HUES6 (cell line): Measurements from ENCODE around the gene AP4S1.
"Not testable (repeated sequence)": the region's sequence is repeated elsewhere in the genome, so short reads cannot be mapped to it uniquely, and the experiment has no call there.

Source experiments
- H3K27ac ChIP-seq: 2 replicates; pipeline ENCODE4 v1.7.0; 2013; ENCODE audit warnings: low read depth, mild to moderate bottlenecking, low read length, inconsistent platforms
- H3K27me3 ChIP-seq: 2 replicates; pipeline ENCODE4 v1.6.1; 2013; ENCODE audit warnings: low read length; ENCODE audit not compliant: control insufficient read depth, insufficient read depth
- H3K36me3 ChIP-seq: 2 replicates; pipeline ENCODE4 v1.6.1; 2013; ENCODE audit warnings: low read length; ENCODE audit not compliant: control insufficient read depth, insufficient read depth
- H3K4me1 ChIP-seq: 2 replicates; pipeline ENCODE4 v1.6.1; 2013; ENCODE audit warnings: low read length; ENCODE audit not compliant: control insufficient read depth, insufficient read depth
- H3K4me3 ChIP-seq: 2 replicates; pipeline ENCODE4 v1.5.1; 2013; ENCODE audit warnings: low read depth, low read length
- H3K9ac ChIP-seq: one replicate; pipeline ENCODE4 v1.6.1; 2013; ENCODE audit warnings: mild to moderate bottlenecking, low read length
- H3K9me3 ChIP-seq: 2 replicates; pipeline ENCODE4 v1.6.1; 2013; ENCODE audit warnings: low read depth, low read length; ENCODE audit not compliant: control insufficient read depth, insufficient read depth

AP4S1 gene

DNA sequence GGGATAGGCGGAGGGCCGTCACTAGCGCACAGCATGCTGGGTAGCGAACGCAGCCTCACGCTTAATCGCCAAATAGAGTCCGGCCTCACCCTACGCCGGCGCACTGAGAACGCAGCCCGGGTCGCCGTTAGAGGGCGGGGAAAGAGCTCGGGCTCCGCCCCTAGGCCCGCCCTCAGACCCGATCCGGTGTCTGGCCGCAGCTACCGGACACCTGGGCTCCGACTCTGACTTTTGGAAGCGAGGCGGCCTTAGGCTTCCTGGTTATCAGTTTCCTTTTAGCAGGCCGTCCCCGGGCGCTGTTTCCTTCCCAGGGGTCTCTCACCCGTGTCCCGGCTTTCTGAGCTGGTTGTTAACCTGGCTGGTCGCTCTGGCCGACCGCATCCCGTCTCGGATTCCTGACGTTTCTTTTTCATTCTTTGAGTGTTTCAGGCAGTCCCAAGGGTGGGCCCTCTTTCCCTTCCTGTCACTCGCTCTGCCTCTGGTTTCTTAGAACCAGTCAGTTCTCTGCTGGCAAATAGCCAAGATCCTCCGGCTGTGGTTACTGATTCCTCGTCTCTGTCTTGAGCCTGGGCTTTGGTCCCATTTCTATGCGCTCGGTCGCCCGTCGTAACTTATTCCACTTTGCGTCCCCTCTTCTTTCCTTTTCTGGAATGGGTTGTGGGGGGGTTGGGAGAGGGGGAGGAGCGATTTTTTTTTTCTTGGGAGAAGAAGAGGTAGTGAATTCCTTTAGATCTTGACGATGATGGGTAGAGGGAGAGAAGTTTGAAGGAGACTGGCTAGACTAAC lies 1.2 kb downstream of the AP4S1 start:
- Histone ChIP-seq H3K9ac (peak overlapping the region; percentile 72), H3K27me3 (no peaks in the 10 kb centered on the region), H3K36me3 (peaks cover 8% of the 10 kb centered on the region), H3K4me1 (no peaks in the 10 kb centered on the region; the same call in 1 of the 2 replicates), H3K27ac (peak overlapping the region; percentile 98), H3K4me3 (peak overlapping the region; percentile 86), H3K9me3 (no peaks in the 10 kb centered on the region)

- Histone ChIP-seq H3K4me3 (peak overlapping the region; percentile 86), H3K9ac (no peak overlapping the region), H3K4me1 (no peaks in the 10 kb centered on the region; the same call in 1 of the 2 replicates), H3K36me3 (no peaks in the 10 kb centered on the region), H3K27me3 (no peaks in the 10 kb centered on the region), H3K27ac (no peak overlapping the region), H3K9me3 (no peaks in the 10 kb centered on the region)
These were observed 2.4 kb downstream of the AP4S1 start for GRCh38 chr14:31027847-31028246.

DNA sequence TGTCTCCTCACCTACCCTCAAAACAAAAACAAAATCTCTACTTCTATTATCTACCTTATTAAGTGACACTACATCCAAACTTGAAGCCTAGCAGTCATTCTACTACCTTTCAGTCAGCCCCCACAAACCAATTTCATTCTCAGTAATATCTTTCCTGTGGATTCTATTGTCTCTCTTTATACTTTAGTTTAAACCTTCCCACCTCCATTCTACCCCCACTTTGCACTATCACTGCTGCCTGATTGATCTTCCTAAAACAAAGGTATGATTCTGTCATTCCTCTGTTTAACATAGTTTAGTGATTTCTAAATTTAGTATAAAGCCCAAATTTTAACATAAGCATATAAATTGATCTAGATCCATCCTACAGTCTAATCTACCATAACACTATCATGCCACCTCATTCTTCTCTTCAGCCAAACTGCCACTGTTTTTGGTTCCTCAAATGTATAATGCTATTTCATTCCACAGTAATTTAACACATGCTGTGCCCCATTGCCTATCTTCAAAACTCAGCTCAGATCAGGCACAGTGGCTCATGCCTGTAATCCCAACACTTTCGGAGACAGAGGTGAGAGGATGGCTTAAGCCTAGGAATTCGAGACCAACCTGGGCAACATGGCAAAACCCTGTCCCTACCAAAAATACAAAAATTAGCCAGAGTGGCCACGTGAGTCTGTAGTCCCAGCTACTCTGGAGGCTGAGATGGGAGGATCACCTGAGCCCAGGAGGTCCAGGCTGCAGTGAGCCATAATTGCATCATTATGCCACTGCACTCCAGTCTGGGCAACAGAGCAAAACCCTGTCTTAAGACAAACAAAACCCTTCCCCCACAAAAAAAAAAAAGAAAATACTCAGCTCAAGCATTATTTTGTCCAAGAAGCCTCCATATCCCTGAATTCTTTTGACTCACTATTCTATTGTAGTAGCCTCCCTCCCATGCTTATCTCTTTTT lies 3.8 kb downstream of the AP4S1 start:
- no peaks in the 10 kb centered on the region for H3K4me1 ChIP-seq
- H3K4me3 ChIP-seq = no peak overlapping the region
- no peaks in the 10 kb centered on the region for H3K27me3 ChIP-seq
- no peak overlapping the region for H3K9ac ChIP-seq
- H3K9me3 ChIP-seq = no peaks in the 10 kb centered on the region
- H3K36me3 ChIP-seq = no peaks in the 10 kb centered on the region
- H3K27ac ChIP-seq = no peak overlapping the region

- Histone ChIP-seq H3K9me3 (no peaks in the 10 kb centered on the region), H3K4me3 (no peak overlapping the region), H3K27me3 (no peaks in the 10 kb centered on the region), H3K4me1 (no peaks in the 10 kb centered on the region), H3K9ac (no peak overlapping the region), H3K36me3 (no peaks in the 10 kb centered on the region), H3K27ac (no peak overlapping the region)
These were observed 5.0 kb downstream of the AP4S1 start for GRCh38 chr14:31030469-31030868.

DNA sequence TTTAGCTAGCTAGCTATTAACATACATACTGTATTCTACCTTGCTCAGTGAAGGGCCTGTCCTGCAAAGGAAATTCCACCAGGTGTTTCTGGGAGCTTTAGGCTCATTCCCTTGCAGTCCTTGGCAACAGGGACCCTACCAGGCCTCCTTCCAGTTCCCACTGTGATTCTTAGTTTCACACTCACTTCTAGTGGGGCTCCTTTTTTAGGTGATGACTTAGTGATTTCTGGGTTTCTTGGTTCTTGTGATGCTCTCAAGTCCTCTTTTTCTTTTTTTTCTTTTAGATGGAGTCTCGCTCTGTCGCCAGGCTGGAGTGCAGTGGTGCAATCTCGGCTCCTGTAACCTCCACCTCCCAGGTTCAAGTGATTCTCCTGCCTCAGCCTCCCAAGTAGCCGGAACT lies 11.1 kb downstream of the AP4S1 start:
- Histone ChIP-seq H3K27ac (no peak overlapping the region), H3K9ac (no peak overlapping the region), H3K36me3 (no peaks in the 10 kb centered on the region), H3K4me1 (peaks cover 6% of the 10 kb centered on the region), H3K4me3 (no peak overlapping the region), H3K27me3 (no peaks in the 10 kb centered on the region), H3K9me3 (no peaks in the 10 kb centered on the region)

GRCh38 chr14:31037709-31038221 lies 12.3 kb downstream of the AP4S1 start:
- H3K4me3 ChIP-seq = no peak overlapping the region

DNA sequence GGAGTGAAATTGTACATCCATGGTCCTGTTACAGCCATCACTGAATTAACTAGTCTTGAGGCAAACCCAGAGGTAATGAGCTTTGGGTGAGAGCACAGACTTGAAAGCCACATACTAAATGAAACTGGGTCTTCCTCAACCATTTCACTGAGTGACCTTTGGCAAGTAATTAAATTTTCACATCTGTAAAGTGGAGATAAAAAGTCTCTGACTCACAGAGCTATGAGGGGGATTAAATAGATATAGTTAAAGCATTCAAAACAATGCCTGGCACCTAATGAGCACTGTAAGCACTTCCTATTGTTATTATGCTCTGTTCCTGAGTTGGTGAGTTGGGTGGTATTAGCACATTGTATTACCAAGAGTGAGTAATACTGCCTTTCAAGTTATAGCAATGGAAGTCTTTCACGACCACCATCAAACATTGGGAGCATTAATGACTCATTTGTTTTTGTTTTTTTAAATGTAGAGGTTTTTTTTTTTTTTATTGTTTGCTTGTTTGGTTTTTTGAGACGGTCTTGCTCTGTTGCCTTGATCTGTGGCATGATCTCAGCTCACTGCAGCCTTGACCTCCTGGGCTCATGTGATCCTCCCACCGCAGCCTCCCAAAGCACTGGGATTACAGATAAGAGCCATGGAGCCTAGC lies 13.2 kb downstream of the AP4S1 start:
- Histone ChIP-seq H3K27ac (peak overlapping the region; percentile 22; the same call in 1 of the 2 replicates), H3K4me3 (no peak overlapping the region), H3K36me3 (no peaks in the 10 kb centered on the region), H3K4me1 (peaks cover 15% of the 10 kb centered on the region), H3K27me3 (no peaks in the 10 kb centered on the region), H3K9me3 (no peaks in the 10 kb centered on the region), H3K9ac (no peak overlapping the region)

More at GRCh38 chr14:31037709-31038221, 12.3 kb downstream of the AP4S1 start:
- Histone ChIP-seq H3K9ac (no peak overlapping the region), H3K36me3 (no peaks in the 10 kb centered on the region), H3K4me1 (peaks cover 8% of the 10 kb centered on the region), H3K27ac (no peak overlapping the region), H3K27me3 (no peaks in the 10 kb centered on the region), H3K9me3 (no peaks in the 10 kb centered on the region)

GRCh38 chr14:31042300-31042699 lies 16.9 kb downstream of the AP4S1 start:
- Histone ChIP-seq H3K27me3 (no peaks in the 10 kb centered on the region), H3K9ac (no peak overlapping the region), H3K4me3 (no peak overlapping the region), H3K9me3 (no peaks in the 10 kb centered on the region), H3K4me1 (peaks cover 15% of the 10 kb centered on the region), H3K27ac (no peak overlapping the region), H3K36me3 (no peaks in the 10 kb centered on the region)

DNA sequence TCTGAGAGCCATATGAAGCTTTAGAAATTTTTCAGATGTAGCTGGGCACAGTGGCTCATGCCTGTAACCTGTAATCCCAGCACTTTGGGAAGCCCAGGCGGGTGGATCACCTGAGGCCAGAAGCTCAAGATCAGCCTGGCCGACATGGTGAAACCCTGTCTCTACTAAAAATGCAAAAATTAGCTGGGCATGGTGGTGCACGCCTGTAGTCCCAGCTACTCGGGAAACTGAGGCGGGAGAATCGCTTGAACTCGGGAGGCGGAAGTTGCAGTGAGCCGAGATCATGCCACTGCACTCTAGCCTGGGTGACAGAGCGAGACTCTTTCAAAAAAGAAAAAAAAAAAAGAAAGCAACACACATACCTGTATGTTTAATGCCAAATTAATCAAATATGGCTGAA lies 17.4 kb downstream of the AP4S1 start:
- H3K27ac ChIP-seq = peak overlapping the region; percentile 41; the same call in 1 of the 2 replicates
- not testable (repeated sequence) for H3K4me3 ChIP-seq, H3K9ac ChIP-seq, H3K9me3 ChIP-seq, H3K36me3 ChIP-seq, H3K27me3 ChIP-seq
- peaks cover 15% of the 10 kb centered on the region for H3K4me1 ChIP-seq

- H3K9ac ChIP-seq = no peak overlapping the region
- H3K27me3 ChIP-seq = no peaks in the 10 kb centered on the region
- no peaks in the 10 kb centered on the region for H3K9me3 ChIP-seq
- H3K4me1 ChIP-seq = peaks cover 12% of the 10 kb centered on the region
- H3K4me3 ChIP-seq = no peak overlapping the region
- H3K27ac ChIP-seq = peak overlapping the region; percentile 41; the same call in 1 of the 2 replicates
- no peaks in the 10 kb centered on the region for H3K36me3 ChIP-seq
These were observed 17.9 kb downstream of the AP4S1 start for GRCh38 chr14:31043379-31043778.
